ENCODE measurements around the gene LASP1NB.
"Not testable (repeated sequence)": the region's sequence is repeated elsewhere in the genome, so short reads cannot be mapped to it uniquely, and the experiment has no call there.

LASP1NB gene

GRCh38 chr17:38967290-38967738, 41.9 kb downstream of the LASP1NB start, which contains the start of gene FBXO47:
FBXO47 (minus strand) TSS chr17:38967403; CDS start chr17:38963025, 4,378 bp downstream.
- H3K27me3 Mint-ChIP-seq, result no peaks in the 10 kb centered on the region
- peak; percentile 95 for DNase-seq
- peak; percentile 97 for ATAC-seq
- no peak for TF ChIP-seq CTCF (IDR thresholded peaks at IDR 0.05)
- peaks cover 18% of the 10 kb centered on the region for H3K4me1 Mint-ChIP-seq (ENCODE audit: low read depth)
- peak within 1 kb of the TSS; percentile 74 for H3K4me3 Mint-ChIP-seq
- CTCF ChIA-PET, result interaction anchor here (0.8 to 3.9 kb wide), 8 partner anchors 9 to 198 kb away, joined by 3 to 24 read pairs (median 4); partner anchors contain the start of genes LASP1NB, PLXDC1 and RPL23
- H3K27ac Mint-ChIP-seq, result peak within 1 kb of the TSS; percentile 83
- POLR2A ChIA-PET, result interaction anchor here (1.3 to 2.5 kb wide), 4 partner anchors 9 to 96 kb away, joined by 3 to 5 read pairs (median 4); no protein-coding TSS in a partner anchor
- no peaks in the 10 kb centered on the region for H3K36me3 Mint-ChIP-seq (ENCODE audit: low read depth)
- intact Hi-C loops (cut with micrococcal nuclease), result no loop called here
- no peaks in the 10 kb centered on the region for H3K9me3 Mint-ChIP-seq

- Mint-ChIP-seq H3K4me3 (no peak overlapping the region), H3K9me3 (no peaks in the 10 kb centered on the region), H3K27ac (no peak overlapping the region), H3K27me3 (no peaks in the 10 kb centered on the region), H3K4me1 (ENCODE audit: low read depth) (peaks cover 18% of the 10 kb centered on the region), H3K36me3 (ENCODE audit: low read depth) (no peaks in the 10 kb centered on the region)
- ChIA-PET CTCF (interaction anchor here (0.6 to 3.9 kb wide), 2 partner anchors 14 to 179 kb away, joined by 3 to 24 read pairs; no protein-coding TSS in a partner anchor), POLR2A (no interaction called here)
- intact Hi-C loops (cut with micrococcal nuclease), result no loop called here
- no peak for ATAC-seq
- DNase-seq, result no peak
- no peak for TF ChIP-seq CTCF (IDR thresholded peaks at IDR 0.05)
Observed at GRCh38 chr17:38969281-38969680, 43.9 kb downstream of the LASP1NB start.

GRCh38 chr17:38970128-38970527, 44.7 kb downstream of the LASP1NB start:
- ChIA-PET POLR2A (interaction anchor here (1.5 kb wide), 1 partner anchor 53 kb away, joined by 5 read pairs; no protein-coding TSS in a partner anchor), CTCF (interaction anchor here (1.4 to 3.9 kb wide), 6 partner anchors 11 to 183 kb away, joined by 3 to 24 read pairs (median 8); no protein-coding TSS in a partner anchor)
- intact Hi-C loops (cut with micrococcal nuclease), result no loop called here
- TF ChIP-seq CTCF (IDR thresholded peaks at IDR 0.05), result no peak
- Mint-ChIP-seq H3K4me1 (ENCODE audit: low read depth) (peaks cover 18% of the 10 kb centered on the region), H3K27ac (no peak overlapping the region), H3K27me3 (no peaks in the 10 kb centered on the region), H3K4me3 (no peak overlapping the region), H3K36me3 (ENCODE audit: low read depth) (no peaks in the 10 kb centered on the region), H3K9me3 (no peaks in the 10 kb centered on the region)
- ATAC-seq (no peak), DNase-seq (no peak)

- intact Hi-C loops (cut with micrococcal nuclease), result no loop called here
- TF ChIP-seq CTCF (IDR thresholded peaks at IDR 0.05), result peak; percentile 31
- no peaks in the 10 kb centered on the region for H3K9me3 Mint-ChIP-seq
- CTCF ChIA-PET, result interaction anchor here (1.4 to 2.5 kb wide), 5 partner anchors 11 to 182 kb away, joined by 3 to 15 read pairs (median 6); no protein-coding TSS in a partner anchor
- POLR2A ChIA-PET, result interaction anchor here (1.5 kb wide), 1 partner anchor 54 kb away, joined by 5 read pairs; no protein-coding TSS in a partner anchor
- no peak overlapping the region for H3K27ac Mint-ChIP-seq
- H3K4me3 Mint-ChIP-seq, result no peak overlapping the region
- DNase-seq, result peak; percentile 54
- H3K4me1 Mint-ChIP-seq (ENCODE audit: low read depth), result peaks cover 18% of the 10 kb centered on the region
- no peaks in the 10 kb centered on the region for H3K27me3 Mint-ChIP-seq
- ATAC-seq, result peak; percentile 50
- H3K36me3 Mint-ChIP-seq (ENCODE audit: low read depth), result no peaks in the 10 kb centered on the region
Observed at GRCh38 chr17:38970804-38971203, 45.4 kb downstream of the LASP1NB start.

- POLR2A ChIA-PET, result interaction anchor here (0.6 to 0.7 kb wide), 2 partner anchors 102 to 219 kb away, joined by 3 read pairs; no protein-coding TSS in a partner anchor
- intact Hi-C loops (cut with micrococcal nuclease), result not testable (repeated sequence)
Observed at GRCh38 chr17:38976187-38976551, 50.8 kb downstream of the LASP1NB start.

More at GRCh38 chr17:38976187-38976551, 50.8 kb downstream of the LASP1NB start:
- not testable (repeated sequence) for H3K27ac Mint-ChIP-seq; H3K27me3 Mint-ChIP-seq; H3K4me1 Mint-ChIP-seq (ENCODE audit: low read depth); H3K4me3 Mint-ChIP-seq; H3K9me3 Mint-ChIP-seq; H3K36me3 Mint-ChIP-seq (ENCODE audit: low read depth)
- CTCF ChIA-PET, result interaction anchor here (1.4 kb wide), 1 partner anchor 24 kb away, joined by 3 read pairs; no protein-coding TSS in a partner anchor
- peak; percentile 13 for DNase-seq
- ATAC-seq, result peak; percentile 55
